Fibroblast of upper back skin (primary cell): ENCODE results near the gene TSACC.
A peak's percentile ranks its signal among the peaks of the same experiment; 100 is the strongest.
"Not testable (repeated sequence)": the region's sequence is repeated elsewhere in the genome, so short reads cannot be mapped to it uniquely, and the experiment has no call there.

Source experiments
- DNase-seq: peaks from one replicate; pipeline ENCODE4 v3.0.0-alpha.2; 2013

Gene TSACC

GRCh38 chr1:156347331-156347730 lies 9.0 kb downstream of the TSACC start:
- peak; percentile 82 for DNase-seq

GRCh38 chr1:156352481-156352880 lies 14.2 kb downstream of the TSACC start:
- not testable (repeated sequence) for DNase-seq

- DNase-seq, result no peak
Measured at GRCh38 chr1:156356262-156356874, 18.0 kb downstream of the TSACC start.

GRCh38 chr1:156356875-156357534 lies 18.7 kb downstream of the TSACC start:
- DNase-seq, result peak; percentile 10

- no peak for DNase-seq
Measured at GRCh38 chr1:156357977-156358376, 19.7 kb downstream of the TSACC start.

GRCh38 chr1:156358641-156359040 lies 20.3 kb downstream of the TSACC start:
- DNase-seq, result no peak

- no peak for DNase-seq
Measured at GRCh38 chr1:156359249-156359648, 20.9 kb downstream of the TSACC start.

- DNase-seq, result peak; percentile 34
Measured at GRCh38 chr1:156359973-156360372, 21.6 kb downstream of the TSACC start.

- DNase-seq, result no peak
Measured at GRCh38 chr1:156360534-156360933, 22.2 kb downstream of the TSACC start.

- no peak for DNase-seq
Measured at GRCh38 chr1:156365754-156366153, 27.4 kb downstream of the TSACC start.

- no peak for DNase-seq
Measured at GRCh38 chr1:156366378-156367166, 28.2 kb downstream of the TSACC start.

- no peak for DNase-seq
Measured at GRCh38 chr1:156367383-156368156, 29.2 kb downstream of the TSACC start.

- no peak for DNase-seq
Measured at GRCh38 chr1:156368157-156368658, 29.9 kb downstream of the TSACC start.

GRCh38 chr1:156368889-156369684 lies 30.8 kb downstream of the TSACC start, which contains the start of gene RHBG:
Gene RHBG (plus strand): TSS chr1:156369211. CDS start chr1:156369250, 39 bp downstream.
- no peak for DNase-seq

- not testable (repeated sequence) for DNase-seq
Measured at GRCh38 chr1:156369685-156370286, 31.5 kb downstream of the TSACC start.

GRCh38 chr1:156371553-156372264 lies 33.4 kb downstream of the TSACC start:
- peak; percentile 25 for DNase-seq

- no peak for DNase-seq
Measured at GRCh38 chr1:156372265-156372586, 33.9 kb downstream of the TSACC start.

- no peak for DNase-seq
Measured at GRCh38 chr1:156372876-156373275, 34.5 kb downstream of the TSACC start.

- no peak for DNase-seq
Measured at GRCh38 chr1:156373546-156373945, 35.2 kb downstream of the TSACC start.

- DNase-seq, result peak; percentile 35
Measured at GRCh38 chr1:156376146-156376545, 37.8 kb downstream of the TSACC start.
